HG02798 (cell line): ENCODE measurements around the gene TSPAN18.

Source experiments
- ATAC-seq: cut with Tn5 transposase; IDR thresholded peaks from one replicate; pipeline ENCODE4 v1.9.1; 2021; ENCODE audit warnings: mild to moderate bottlenecking; ENCODE audit not compliant: unreplicated experiment, poor library complexity

Gene TSPAN18

GRCh38 chr11:44946263-44946662 lies 219.5 kb downstream of the TSPAN18 start:
- ATAC-seq, result no peak

- ATAC-seq, result no peak
Observed at GRCh38 chr11:44947114-44947513, 220.4 kb downstream of the TSPAN18 start.

- ATAC-seq, result no peak
Observed at GRCh38 chr11:44948155-44948554, 221.4 kb downstream of the TSPAN18 start.

- ATAC-seq, result no peak
Observed at GRCh38 chr11:44949160-44950030, 222.6 kb downstream of the TSPAN18 start.

- ATAC-seq, result no peak
Observed at GRCh38 chr11:44950031-44950624, 223.4 kb downstream of the TSPAN18 start.

DNA sequence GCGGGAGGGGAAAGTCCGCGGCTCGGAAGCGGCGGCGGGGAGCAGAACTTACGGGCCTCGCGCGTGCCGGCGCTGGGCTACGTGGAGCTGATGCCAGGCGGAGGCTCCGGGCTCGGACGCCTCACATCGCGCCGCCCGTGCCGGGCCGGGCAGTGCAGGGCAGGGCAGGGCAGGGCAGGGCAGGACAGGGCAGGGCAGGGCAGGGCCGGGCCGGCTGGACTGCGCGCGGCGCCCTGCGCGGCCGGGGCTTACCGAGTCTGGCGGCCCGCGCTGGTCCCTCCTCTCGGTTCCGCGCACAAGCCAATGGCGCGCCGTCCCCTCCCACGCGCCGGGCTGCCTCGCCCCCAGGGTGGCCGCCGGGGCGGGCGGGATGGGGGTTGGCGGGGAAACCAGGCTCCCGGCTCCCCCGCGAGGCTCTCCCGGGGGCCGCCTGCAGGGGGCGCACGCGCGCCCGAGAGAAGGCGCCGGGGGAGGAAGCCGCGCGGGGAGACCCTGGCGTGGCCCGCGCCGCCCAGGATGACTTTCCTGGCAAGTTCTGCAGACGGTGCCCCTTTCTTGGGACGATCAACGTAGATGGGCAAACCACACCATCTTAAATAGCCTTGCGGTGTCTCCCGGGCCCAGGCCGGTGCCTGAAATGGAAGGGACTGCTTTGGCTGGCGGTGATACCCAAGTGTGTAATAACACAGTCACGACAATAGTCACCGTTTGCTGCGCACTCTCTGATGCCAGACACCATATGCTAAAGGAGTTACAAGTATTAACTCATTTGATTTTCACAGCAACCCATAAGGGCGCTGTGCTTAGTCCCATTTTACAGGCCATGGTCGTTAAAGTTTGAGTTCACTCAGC lies 224.1 kb downstream of the TSPAN18 start, which contains the start of gene TP53I11:
Gene TP53I11, minus strand, starts transcription at position 259 of the 852 bp plus-strand sequence. CDS start 12,548 bp downstream, outside the sequence.
- ATAC-seq, result no peak

DNA sequence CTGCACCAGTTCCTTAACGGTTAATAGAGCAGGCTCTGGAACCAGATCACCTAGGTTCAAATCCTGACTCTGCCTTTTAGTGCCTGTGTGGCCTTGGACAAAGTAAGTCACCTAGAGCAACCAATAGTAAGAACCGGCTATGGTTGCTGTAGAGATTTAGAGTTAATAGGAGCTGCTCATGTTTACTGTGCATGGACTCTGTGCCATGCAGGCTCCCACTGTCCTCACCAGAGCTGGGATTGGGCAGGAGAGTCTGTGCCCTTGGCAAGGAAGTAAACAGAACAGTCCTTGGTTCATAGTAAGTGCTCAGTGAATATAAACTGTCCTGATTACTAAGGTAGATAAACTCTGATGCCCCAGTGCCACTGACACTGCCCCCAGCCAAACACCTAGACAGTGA lies 225.3 kb downstream of the TSPAN18 start:
- no peak for ATAC-seq

GRCh38 chr11:44952500-44953260 lies 225.9 kb downstream of the TSPAN18 start:
- no peak for ATAC-seq

GRCh38 chr11:44954051-44954906 lies 227.5 kb downstream of the TSPAN18 start:
- ATAC-seq, result no peak

DNA sequence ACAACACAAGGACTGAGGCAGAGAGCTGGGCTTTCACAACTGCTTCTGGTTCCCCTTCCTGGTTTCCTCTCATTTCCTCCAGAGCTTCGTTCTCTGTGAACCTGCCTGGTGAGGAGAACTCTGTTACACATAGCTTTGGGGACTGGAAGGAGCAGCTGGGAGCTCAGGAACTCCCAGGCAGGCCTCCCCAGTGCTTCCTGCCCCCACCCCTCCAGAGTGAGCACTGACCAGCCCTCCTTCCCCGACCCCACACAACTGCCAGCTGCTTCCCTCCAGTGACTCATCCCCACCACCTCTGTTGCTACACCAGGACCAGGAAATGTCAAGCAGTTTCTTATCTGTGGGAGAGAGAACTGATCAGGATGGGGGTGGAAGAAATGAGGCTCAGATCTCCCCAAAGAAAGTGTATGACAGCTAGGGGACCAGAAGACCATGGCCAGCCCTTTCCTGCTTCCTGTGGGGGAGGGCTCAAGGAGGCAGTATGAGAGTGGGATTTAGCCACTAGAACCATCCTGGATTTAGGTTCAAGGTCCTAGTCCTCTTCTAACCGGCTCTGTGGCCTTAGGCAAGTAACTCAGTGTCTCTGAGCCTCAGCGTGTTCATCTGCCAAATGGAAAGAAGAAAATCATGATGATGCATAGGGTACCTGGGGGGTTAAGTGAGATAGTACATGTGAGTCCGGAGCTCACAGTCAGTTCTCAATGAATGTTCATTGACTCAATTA lies 228.4 kb downstream of the TSPAN18 start:
- no peak for ATAC-seq

DNA sequence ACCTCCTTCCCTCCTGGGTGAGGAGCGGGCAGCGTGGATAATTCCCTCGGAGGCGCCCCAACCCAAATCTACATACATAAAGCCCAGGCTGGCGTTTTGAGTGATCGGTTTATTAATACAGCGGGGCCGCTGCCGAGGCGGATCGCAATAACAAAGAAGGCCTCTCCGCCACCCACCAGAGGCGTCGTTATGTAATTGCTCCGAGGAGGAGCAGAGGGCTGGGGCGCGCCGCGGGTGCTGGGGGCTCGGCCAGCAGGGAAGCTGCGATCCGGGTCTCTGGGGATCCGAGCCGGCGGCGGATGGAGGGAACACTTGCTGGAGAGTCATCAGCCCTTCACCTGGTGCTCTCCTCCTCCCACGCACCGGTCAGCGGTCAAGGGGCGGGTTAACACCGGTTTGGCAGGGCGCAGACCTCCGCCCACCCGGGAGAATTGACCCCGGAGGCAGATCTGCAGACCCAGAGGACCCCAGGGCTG lies 230.3 kb downstream of the TSPAN18 start:
- ATAC-seq, result no peak

DNA sequence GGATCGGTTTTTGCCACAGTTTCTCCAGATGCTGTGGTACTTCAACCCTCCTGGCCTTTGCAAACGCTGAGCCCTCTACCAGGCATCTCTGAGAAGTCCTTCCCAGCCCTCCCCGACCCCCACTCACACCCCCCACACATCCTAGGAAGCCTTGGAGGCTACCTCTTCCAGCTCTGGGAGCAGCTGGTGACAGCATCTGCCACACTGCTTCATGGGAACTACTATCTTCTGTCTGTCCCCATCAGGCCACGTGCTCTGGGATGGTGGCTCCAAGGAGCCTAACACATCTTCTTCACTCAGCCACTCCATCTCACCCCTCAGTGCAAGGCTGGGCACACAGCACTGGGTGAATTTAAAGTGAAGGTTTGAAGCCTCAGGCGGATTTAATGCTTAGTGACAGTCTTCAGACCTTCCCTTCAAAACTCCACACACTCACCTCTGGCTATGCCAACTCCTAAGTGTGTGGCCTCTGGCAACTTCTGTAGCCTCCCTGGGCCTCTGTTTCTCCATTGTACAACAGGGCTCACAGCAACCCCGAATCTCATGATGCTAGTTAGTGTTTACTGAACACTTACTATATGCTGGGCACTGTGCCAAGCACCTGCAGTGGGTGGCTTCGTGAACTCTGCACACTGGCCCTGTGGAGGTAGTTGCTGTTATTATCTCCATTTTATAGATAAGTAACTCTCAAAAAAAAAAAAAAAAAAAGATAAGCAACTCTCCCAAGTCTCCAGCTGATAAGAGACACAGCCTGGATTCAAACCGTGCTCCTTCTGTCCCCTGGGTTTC lies 231.2 kb downstream of the TSPAN18 start:
- no peak for ATAC-seq

DNA sequence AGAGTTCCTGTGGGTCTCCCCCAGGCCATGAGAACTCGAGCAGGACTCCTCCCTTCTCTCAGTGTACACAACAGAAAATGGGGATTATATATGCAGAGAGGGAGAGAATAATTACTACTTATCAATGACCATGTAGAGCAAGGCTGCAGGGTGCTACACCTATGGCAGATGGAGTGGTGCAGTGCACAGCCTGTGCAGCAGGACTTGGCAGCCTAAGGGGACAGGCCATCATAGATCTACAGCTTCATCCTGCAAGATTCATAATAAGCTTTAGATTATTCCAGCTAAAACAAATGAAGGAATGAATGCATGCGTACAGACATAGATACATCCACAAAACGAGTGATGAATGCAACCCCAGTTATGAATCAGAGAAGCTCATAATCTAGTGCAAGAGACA lies 232.3 kb downstream of the TSPAN18 start:
- no peak for ATAC-seq

DNA sequence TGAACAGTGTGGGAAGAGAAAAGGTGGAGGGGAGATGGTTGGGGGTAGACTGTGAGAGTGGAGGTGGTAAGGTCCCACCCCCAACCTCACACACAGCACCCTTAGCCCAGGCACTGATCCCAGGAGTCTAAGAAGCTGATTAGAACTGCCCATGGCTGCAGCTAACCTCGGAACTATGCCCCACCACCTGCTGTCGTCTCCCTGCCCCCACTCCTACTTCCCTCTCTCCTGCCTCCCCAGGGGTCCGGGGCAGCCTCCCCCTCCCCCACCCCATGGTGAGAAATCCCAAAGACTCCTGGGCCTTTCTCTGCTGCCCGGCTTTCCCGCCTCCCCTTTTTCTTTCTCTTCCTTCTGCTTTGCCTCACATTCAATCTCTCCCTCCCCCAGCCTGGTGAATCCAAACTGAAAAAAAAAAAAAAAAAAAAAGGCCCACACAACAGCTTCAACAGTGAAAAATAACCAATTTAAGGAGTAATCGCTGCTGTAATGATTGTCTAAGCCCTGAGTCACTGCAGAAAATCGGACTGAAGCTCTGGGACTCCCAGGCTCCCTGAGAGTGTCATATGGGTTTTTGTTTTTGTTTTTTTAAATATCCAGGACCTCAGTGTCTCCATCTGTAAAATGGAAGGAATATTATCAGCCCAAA lies 233.6 kb downstream of the TSPAN18 start:
- no peak for ATAC-seq

DNA sequence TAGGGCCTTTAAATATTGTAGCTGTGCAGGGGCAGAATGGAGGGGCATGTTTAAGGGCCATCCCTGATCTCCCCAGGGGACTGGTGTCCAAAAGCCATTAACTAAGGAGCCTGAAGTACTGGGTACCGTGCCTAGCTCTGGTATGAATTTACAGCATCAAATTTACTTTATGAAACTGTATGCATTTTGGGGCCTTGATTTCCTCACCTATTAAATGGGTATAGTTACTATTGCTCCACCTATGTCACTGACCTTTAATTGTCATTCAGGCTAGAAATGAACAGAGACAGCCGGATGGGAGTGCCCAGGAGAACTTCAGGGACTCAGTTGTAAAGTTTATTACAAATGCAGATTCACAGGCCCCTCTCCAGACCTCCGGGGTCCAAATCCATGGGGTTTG lies 235.7 kb downstream of the TSPAN18 start:
- no peak for ATAC-seq

- ATAC-seq, result no peak
Observed at GRCh38 chr11:44963136-44963535, 236.4 kb downstream of the TSPAN18 start.

- no peak for ATAC-seq
Observed at GRCh38 chr11:44963948-44964347, 237.2 kb downstream of the TSPAN18 start.
